Measurements from ENCODE around the gene METTL8.

Gene METTL8

GRCh38 chr2:171470129-171470528, 36.3 kb upstream of the METTL8 start:
- DNase-seq (ENCODE audit: low read depth): no peak
- TF ChIP-seq, protein P1, sequence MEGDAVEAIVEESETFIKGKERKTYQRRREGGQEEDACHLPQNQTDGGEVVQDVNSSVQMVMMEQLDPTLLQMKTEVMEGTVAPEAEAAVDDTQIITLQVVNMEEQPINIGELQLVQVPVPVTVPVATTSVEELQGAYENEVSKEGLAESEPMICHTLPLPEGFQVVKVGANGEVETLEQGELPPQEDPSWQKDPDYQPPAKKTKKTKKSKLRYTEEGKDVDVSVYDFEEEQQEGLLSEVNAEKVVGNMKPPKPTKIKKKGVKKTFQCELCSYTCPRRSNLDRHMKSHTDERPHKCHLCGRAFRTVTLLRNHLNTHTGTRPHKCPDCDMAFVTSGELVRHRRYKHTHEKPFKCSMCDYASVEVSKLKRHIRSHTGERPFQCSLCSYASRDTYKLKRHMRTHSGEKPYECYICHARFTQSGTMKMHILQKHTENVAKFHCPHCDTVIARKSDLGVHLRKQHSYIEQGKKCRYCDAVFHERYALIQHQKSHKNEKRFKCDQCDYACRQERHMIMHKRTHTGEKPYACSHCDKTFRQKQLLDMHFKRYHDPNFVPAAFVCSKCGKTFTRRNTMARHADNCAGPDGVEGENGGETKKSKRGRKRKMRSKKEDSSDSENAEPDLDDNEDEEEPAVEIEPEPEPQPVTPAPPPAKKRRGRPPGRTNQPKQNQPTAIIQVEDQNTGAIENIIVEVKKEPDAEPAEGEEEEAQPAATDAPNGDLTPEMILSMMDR (conservative IDR thresholded peaks at IDR 0.05; ENCODE audit: low read length): no peak
- H3K4me3 ChIP-seq (ENCODE audit: low read length): no peak overlapping the region

- TF ChIP-seq, protein P1 (conservative IDR thresholded peaks at IDR 0.05; ENCODE audit: low read length): no peak
- H3K4me3 ChIP-seq (ENCODE audit: low read length): no peak overlapping the region
- DNase-seq (ENCODE audit: low read depth): peak; percentile 61
Observed at GRCh38 chr2:171469176-171469575, 35.4 kb upstream of the METTL8 start.

- TF ChIP-seq, protein P1 (conservative IDR thresholded peaks at IDR 0.05; ENCODE audit: low read length): no peak
- DNase-seq (ENCODE audit: low read depth): no peak
- no peak overlapping the region for H3K4me3 ChIP-seq (ENCODE audit: low read length)
Observed at GRCh38 chr2:171460537-171460936, 26.7 kb upstream of the METTL8 start.

- H3K4me3 ChIP-seq (ENCODE audit: low read length): no peak overlapping the region
- TF ChIP-seq, protein P1 (conservative IDR thresholded peaks at IDR 0.05; ENCODE audit: low read length): no peak
Observed at GRCh38 chr2:171459498-171459897, 25.7 kb upstream of the METTL8 start.

DNA sequence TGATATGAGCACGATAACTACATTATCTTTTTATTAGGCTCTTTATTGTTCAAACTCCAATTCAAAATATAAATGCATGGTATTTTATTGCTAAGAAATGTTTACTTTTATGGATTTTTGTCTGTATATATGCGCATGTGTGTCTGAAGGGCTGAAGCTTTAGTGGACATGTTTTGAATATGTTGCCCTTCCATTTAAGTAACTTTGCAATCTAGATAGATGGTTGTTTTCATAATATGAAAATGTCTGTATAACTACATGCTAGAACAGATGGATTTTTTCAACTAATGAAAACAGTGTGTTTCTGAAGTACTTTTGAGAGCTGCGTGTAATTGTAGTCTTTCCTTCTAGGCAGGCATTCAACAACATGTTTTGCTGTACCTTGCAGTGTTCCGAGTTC, 19.0 kb upstream of the METTL8 start:
- DNase-seq (ENCODE audit: low read depth): no peak
- no peak overlapping the region for H3K4me3 ChIP-seq (ENCODE audit: low read length)
- TF ChIP-seq, protein P1 (conservative IDR thresholded peaks at IDR 0.05; ENCODE audit: low read length): no peak

More at GRCh38 chr2:171459498-171459897, 25.7 kb upstream of the METTL8 start:
- DNase-seq (ENCODE audit: low read depth): no peak

DNA sequence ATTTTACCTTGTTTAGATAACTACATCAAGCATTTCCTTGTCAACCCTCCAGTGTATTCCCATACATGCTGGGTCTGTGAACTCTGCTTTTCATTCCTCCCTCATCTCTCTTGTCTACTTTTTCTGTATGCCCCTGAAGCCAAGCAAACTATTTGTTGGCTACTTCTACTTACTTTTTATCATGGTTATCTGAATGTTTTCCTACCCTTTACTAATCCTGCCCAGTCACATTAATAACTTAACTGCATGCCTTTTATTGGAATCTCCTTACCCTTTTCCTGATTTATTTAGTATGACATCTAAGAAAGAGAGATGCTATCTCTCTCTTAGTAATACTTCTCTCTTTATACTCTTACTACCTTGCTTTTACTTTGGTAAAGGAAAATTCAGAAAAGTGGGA, 17.3 kb upstream of the METTL8 start:
- H3K4me3 ChIP-seq (ENCODE audit: low read length): no peak overlapping the region
- TF ChIP-seq, protein P1 (conservative IDR thresholded peaks at IDR 0.05; ENCODE audit: low read length): no peak

GRCh38 chr2:171447675-171448074, 13.9 kb upstream of the METTL8 start:
- TF ChIP-seq, protein P1 (conservative IDR thresholded peaks at IDR 0.05; ENCODE audit: low read length): peak; percentile 7; the same call in 1 of the 2 replicates
- no peak for DNase-seq (ENCODE audit: low read depth)
- no peak overlapping the region for H3K4me3 ChIP-seq (ENCODE audit: low read length)

More for the DNA sequence above, 17.3 kb upstream of the METTL8 start:
- DNase-seq (ENCODE audit: low read depth): no peak

All from AG10803 (cell line).